HG02973 (cell line): ENCODE results near the gene RAPSN.
A peak's percentile ranks its signal among the peaks of the same experiment; 100 is the strongest.

Experiments
- ATAC-seq: cut with Tn5 transposase; IDR thresholded peaks from one replicate; pipeline ENCODE4 v1.9.1; 2021; ENCODE audit warnings: moderate library complexity; ENCODE audit not compliant: unreplicated experiment

RAPSN gene

GRCh38 chr11:47409440-47410369 is 39.2 kb downstream of the RAPSN start:
- no peak for ATAC-seq

GRCh38 chr11:47408598-47409439 is 40.1 kb downstream of the RAPSN start:
- ATAC-seq: no peak

GRCh38 chr11:47407746-47408590 is 41.0 kb downstream of the RAPSN start, which contains the start of gene SLC39A13:
TSS of gene SLC39A13 (plus strand) at chr11:47408590. CDS start at chr11:47410095, 1,505 bp downstream.
- peak; percentile 74 for ATAC-seq

- ATAC-seq: no peak
Observed at GRCh38 chr11:47406896-47407745, 41.8 kb downstream of the RAPSN start.

- no peak for ATAC-seq
Observed at GRCh38 chr11:47403571-47403970, 45.4 kb downstream of the RAPSN start.

GRCh38 chr11:47403135-47403534 is 45.8 kb downstream of the RAPSN start:
- no peak for ATAC-seq

GRCh38 chr11:47400768-47401279 is 48.1 kb downstream of the RAPSN start:
- peak; percentile 58 for ATAC-seq

GRCh38 chr11:47399860-47400767 is 48.8 kb downstream of the RAPSN start:
- peak; percentile 31 for ATAC-seq

GRCh38 chr11:47398551-47398950 is 50.4 kb downstream of the RAPSN start:
- no peak for ATAC-seq

GRCh38 chr11:47398011-47398410 is 50.9 kb downstream of the RAPSN start:
- ATAC-seq: no peak

GRCh38 chr11:47396049-47396320 is 53.0 kb downstream of the RAPSN start:
- ATAC-seq: no peak

- no peak for ATAC-seq
Observed at GRCh38 chr11:47395223-47396048, 53.5 kb downstream of the RAPSN start.

GRCh38 chr11:47394322-47395222 is 54.4 kb downstream of the RAPSN start:
- peak; percentile 48 for ATAC-seq

GRCh38 chr11:47394050-47394321 is 55.0 kb downstream of the RAPSN start:
- ATAC-seq: no peak

GRCh38 chr11:47393163-47394049 is 55.5 kb downstream of the RAPSN start:
- no peak for ATAC-seq

- no peak for ATAC-seq
Observed at GRCh38 chr11:47392546-47393162, 56.3 kb downstream of the RAPSN start.
